Activated CD8-positive, alpha-beta memory T cell treated with anti-CD3 and anti-CD28 coated beads for 24 hours (primary cell): ENCODE measurements around the gene RNF141.

Experiments used
- DNase-seq: peaks from one replicate; pipeline ENCODE4 v3.0.0-alpha.2; 2020

RNF141 gene

DNA sequence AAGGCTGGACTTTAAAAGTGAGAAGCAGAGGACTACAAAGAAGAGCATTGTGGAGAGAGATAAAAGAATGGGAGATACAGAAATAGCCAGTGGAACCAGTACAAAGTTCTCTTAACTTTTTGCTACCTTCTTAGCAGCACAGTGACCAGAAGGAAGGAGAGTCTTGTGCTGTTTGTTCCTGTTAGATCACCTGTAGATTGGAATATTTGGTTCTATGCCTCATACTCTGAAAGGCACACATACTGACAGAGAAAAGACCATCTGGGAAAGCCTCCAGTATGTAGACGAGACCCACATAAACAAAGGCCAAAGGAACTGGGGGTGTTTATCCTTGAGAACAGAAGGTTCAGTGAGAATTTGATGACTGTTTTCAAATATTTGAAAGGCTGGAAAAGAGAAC, 18.7 kb downstream of the RNF141 start:
- no peak for DNase-seq

DNA sequence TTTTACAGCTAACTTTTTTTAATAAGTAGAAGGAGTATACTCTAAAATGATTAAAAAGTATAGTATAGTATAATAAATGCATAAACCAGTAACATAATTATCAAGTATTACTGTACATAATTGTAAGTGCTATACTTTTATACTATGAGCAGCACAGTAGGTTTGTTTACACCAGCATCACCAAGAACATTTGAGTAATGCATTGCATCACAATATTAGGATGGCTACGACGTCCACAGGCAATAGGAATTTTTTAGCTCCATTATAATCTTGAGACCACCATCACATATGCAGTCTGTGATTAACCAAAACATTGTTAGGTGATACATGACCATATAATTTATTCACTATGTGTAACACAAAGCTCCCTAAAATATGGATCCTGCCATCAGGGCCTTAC, 20.4 kb downstream of the RNF141 start:
- DNase-seq: no peak

- DNase-seq: no peak
Measured at GRCh38 chr11:10519630-10520029, 21.4 kb downstream of the RNF141 start.

DNA sequence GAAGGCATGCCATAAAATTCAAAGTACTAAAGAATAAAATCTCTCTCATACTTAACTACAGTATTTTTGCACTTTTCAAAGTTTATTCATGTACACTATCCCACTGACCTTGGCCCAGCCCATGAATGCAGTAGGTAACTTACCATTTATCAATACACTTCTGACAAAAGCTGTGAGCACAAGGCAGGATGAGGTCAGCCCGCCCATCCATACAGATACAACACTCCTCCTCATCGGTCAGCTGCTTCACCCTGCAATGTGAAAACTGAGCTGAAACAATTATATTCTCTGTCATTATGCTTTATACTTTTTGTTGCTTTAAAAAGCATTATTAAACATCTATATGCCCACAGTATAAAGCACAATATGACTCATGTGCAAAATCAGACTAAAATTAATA, 22.1 kb downstream of the RNF141 start:
- DNase-seq: no peak

DNA sequence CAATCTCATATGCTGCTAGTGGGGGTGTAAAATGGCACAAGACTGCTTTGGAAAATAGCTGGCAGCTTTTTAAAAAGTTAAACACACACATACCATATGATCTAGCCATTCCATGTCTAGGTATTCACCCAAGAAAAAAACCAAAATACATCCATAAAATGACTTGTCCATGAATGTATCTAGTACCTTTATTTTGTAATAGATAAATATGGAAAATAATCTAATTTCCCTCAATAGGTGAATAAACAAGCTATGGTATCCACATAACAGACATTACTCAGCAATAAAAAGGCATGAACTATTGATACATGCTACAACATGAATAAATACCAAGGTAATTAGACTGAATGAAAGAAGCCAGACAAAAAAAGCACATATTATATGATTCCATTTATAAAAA, 22.9 kb downstream of the RNF141 start:
- no peak for DNase-seq

DNA sequence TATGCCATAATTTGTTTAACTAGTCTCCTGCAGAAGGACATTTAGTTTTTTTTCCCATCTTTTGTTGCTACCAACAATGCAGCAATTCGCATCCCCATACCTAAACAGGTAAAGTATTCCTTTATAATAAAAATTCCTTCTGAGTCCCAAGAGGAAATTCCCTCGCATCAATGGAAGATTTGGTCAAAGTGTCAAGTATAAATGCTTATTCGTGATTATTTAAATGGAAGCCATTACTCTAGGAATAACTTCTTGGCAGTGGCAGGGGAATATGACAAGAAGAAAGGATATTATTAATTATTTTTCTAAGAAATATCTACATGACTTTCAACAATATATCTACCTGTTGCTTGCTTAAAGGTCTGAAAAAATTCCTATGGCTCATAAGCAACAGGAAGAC, 25.6 kb downstream of the RNF141 start:
- no peak for DNase-seq

DNA sequence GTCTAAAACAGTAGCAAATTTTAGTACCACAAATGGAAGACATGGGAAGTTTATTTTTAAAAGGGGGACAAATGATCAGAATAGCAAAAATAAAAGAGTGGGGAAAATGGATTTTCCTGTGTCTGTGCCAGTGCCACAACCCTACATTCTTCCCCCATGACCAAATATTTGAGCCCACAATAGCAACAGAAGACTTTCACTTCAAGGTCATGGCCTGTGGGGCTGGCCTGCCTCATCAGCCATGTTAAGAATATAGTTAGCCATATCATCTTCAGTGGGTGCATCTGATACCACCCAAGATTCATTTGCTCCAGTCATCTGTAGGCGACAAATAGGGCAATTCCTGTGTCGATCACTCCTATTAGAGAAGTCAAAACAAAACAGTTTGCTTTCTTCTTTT, 26.3 kb downstream of the RNF141 start:
- DNase-seq: no peak

DNA sequence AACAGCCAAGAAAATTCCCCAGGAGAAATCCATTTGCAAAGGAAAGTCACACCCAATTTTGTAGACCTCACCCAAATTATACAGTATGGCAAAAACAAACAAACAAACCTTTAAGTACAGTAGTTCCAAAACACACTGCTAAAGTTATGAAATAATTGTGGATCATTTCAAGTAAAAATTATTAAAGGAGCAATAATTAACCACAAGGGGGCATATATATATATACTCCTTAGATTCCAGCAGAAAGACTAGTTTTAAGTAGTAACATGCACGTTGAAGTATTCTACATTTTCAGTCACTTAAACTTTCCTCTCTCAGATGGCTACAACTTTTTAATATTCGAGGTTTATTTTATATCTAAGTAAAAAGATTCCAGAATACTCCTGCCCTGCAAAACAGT, 26.8 kb downstream of the RNF141 start:
- no peak for DNase-seq

DNA sequence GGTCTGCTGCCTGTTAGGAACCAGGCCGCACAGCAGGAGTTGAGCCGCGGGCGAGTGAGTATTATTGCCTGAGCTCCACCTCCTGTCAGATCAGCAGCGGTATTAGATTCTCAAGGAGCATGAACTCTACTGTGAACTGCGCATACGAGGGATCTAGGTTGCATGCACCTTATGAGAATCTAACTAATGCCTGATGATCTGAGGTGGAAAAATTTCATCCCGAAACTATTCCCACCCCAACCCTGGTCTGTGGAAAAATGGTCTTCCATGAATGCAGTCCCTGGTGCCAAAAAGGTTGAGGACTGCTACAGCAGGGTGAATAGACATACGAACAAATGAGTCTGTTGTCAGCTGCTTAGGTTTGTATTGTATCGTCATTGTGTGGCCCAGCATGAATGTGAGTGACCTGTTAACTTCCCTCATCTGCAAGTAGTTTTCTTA, 29.8 kb downstream of the RNF141 start:
- DNase-seq: no peak

- no peak for DNase-seq
Measured at GRCh38 chr11:10506008-10506370, 35.0 kb downstream of the RNF141 start.

- no peak for DNase-seq
Measured at GRCh38 chr11:10505278-10506007, 35.5 kb downstream of the RNF141 start.

- no peak for DNase-seq
Measured at GRCh38 chr11:10504490-10504889, 36.5 kb downstream of the RNF141 start.

GRCh38 chr11:10503777-10504480, 37.1 kb downstream of the RNF141 start:
- DNase-seq: no peak

DNA sequence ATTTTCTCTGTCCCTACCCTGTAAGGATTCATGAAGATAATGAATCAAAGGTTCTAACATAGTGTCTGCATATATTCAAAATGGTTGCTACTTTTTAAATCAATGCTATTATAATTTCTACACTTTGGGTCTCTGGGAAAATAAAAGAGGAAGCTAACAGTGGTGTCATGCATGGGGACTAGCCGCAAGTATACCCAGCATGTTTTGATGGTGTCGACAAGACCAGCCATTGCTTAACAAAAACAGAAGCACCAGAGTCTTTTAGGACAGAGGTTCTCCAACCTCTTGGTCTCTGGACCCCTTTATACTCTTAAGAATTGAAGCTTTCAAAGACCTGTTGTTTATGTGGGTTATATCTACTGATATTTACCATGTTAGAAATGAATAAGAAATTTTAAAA, 37.8 kb downstream of the RNF141 start:
- DNase-seq: no peak

- DNase-seq: no peak
Measured at GRCh38 chr11:10502770-10503169, 38.2 kb downstream of the RNF141 start.

- no peak for DNase-seq
Measured at GRCh38 chr11:10502065-10502680, 38.8 kb downstream of the RNF141 start.

- DNase-seq: no peak
Measured at GRCh38 chr11:10500757-10501684, 40.0 kb downstream of the RNF141 start.

DNA sequence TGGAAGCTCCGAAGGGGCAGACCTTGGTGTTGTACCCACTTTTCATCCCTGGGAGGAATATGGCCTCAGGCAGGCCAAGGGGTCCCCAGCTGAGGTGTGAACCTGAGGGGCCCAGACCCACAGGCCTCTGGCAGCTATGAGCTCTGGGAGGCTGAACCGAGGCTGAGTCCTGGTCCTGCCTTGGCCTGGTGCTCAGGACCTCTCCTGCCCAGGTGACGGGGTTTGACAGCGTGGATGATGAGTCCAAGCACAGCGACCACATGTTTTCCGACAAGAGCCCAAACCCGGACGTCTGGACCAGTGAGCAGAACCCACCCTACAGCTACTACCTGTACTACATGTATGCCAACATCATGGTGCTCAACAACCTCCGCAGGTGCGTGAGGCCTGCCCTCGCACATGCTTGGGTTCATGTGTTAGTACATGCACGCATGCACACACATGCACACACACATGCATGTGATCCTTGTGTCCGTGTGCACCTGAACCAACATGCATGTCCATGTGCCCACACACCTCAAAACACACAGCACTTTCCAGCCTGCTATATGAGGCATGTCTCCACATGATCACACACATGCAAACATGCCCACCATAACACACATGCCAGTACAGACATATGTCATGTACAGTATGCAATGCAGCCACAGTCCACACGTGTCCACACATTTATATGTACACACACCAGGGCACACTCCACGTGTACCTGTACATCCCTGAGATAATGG, 40.9 kb downstream of the RNF141 start:
- DNase-seq: peak; percentile 46

- peak; percentile 40 for DNase-seq
Measured at GRCh38 chr11:10499452-10499851, 41.5 kb downstream of the RNF141 start.

GRCh38 chr11:10498426-10499250, 42.3 kb downstream of the RNF141 start:
- DNase-seq: peak; percentile 38

DNA sequence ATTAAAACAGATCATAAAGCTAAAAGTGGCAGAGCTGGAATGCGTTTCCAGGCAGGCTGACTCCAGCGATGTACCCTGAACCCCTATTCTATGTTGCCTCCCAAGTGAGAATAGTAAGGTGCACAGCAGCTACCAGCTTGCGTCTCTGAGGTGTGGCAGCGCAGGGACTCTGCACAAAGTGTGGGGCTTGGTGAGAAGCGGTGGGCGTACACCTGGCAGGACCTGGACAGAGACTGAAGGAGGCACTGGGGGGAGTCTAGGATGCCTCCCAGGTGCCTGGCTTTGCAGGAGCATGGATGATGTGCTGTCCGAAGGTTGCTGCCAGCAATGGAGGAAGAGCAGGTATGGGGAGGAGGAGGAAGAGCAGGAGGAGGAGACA, 43.0 kb downstream of the RNF141 start:
- DNase-seq: peak; percentile 37
